GM12891 (cell line): ENCODE data around the gene CCL8.

ENCODE experiments used
- PAX5 ChIP-seq: IDR thresholded peaks from 2 replicates; pipeline ENCODE4 v1.6.1; 2011; ENCODE audit warnings: low read length, moderate library complexity, mild to moderate bottlenecking; ENCODE audit not compliant: insufficient read depth, severe bottlenecking
- POLR2A ChIP-seq: IDR thresholded peaks from 2 replicates; pipeline ENCODE4 v1.6.1; 2011; ENCODE audit warnings: low read depth, low read length, control low read depth
- POLR2AphosphoS5 ChIP-seq: IDR thresholded peaks from 2 replicates; pipeline ENCODE4 v1.6.1; 2011; ENCODE audit warnings: low read depth, low read length, control low read depth
- POU2F2 ChIP-seq: IDR thresholded peaks from 2 replicates; pipeline ENCODE4 v1.6.1; 2011; ENCODE audit warnings: low read depth, mild to moderate bottlenecking, control low read depth, low read length, moderate library complexity
- SPI1 ChIP-seq: IDR thresholded peaks from 2 replicates; pipeline ENCODE4 v1.6.1; 2011; ENCODE audit warnings: low read depth, low read length, control low read depth
- TAF1 ChIP-seq: IDR thresholded peaks from 2 replicates; pipeline ENCODE4 v1.6.1; 2011; ENCODE audit warnings: low read depth, low read length, control low read depth

GRCh38 chr17:34357398-34357797, 38.2 kb downstream of the CCL8 start:
- no peak for TF ChIP-seq SPI1
- TF ChIP-seq POLR2AphosphoS5, result no peak
- no peak for TF ChIP-seq POLR2A
- TF ChIP-seq PAX5, result no peak
- TF ChIP-seq TAF1, result no peak
- no peak for TF ChIP-seq POU2F2
